ENCODE results near the gene KCTD2.

DNA sequence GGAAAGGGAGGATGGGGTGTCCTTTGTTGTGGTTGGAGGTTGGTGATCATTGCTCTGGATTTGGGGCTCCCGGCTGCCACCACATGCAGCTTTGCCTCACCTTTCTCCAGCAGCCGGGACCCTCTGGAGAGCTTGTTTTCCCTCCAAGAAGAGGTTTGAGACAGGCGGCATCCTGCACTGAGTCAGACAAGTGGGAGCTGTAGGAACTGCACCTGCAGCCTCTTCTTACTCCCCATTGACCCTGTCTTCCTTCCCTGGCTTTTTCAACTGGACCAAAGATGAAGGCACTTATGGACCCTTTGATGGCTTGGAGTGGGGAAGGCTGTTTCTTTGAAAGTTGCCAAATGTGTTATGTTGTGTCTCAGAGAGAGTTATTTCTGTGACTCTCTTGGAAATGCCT is 16.6 kb downstream of the KCTD2 start:
- TF ChIP-seq POLR2A (IDR thresholded peaks at IDR 0.05): no peak
- TF ChIP-seq, protein P1, sequence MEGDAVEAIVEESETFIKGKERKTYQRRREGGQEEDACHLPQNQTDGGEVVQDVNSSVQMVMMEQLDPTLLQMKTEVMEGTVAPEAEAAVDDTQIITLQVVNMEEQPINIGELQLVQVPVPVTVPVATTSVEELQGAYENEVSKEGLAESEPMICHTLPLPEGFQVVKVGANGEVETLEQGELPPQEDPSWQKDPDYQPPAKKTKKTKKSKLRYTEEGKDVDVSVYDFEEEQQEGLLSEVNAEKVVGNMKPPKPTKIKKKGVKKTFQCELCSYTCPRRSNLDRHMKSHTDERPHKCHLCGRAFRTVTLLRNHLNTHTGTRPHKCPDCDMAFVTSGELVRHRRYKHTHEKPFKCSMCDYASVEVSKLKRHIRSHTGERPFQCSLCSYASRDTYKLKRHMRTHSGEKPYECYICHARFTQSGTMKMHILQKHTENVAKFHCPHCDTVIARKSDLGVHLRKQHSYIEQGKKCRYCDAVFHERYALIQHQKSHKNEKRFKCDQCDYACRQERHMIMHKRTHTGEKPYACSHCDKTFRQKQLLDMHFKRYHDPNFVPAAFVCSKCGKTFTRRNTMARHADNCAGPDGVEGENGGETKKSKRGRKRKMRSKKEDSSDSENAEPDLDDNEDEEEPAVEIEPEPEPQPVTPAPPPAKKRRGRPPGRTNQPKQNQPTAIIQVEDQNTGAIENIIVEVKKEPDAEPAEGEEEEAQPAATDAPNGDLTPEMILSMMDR (IDR thresholded peaks at IDR 0.05): no peak
- no peak for TF ChIP-seq POLR2AphosphoS5 (IDR thresholded peaks at IDR 0.05)

Measured in stomach (tissue), 4 donors.